Skin epidermis (tissue), 12 donors: ENCODE measurements around the gene TBC1D12.
"Not testable (repeated sequence)": the region's sequence is repeated elsewhere in the genome, so short reads cannot be mapped to it uniquely, and the experiment has no call there.

ENCODE experiments used
- H3K27ac ChIP-seq, 21 experiments: fragments of 200-600 bp; sonication (generic) in 11 of 21; one replicate each; pipeline ENCODE4 v1.5.0; 2020; ENCODE audit warnings: mild to moderate bottlenecking in 3 of 21, inconsistent platforms in 2 of 21, moderate library complexity in 2 of 21
- H3K4me3 ChIP-seq, 7 experiments: fragments of 200-600 bp; sonication (generic) in 2 of 7; one replicate each; pipeline ENCODE4 v1.5.0; 2020; ENCODE audit warnings: inconsistent platforms in 2 of 7, mild to moderate bottlenecking in 2 of 7, moderate library complexity in 1 of 7

TBC1D12 gene

DNA sequence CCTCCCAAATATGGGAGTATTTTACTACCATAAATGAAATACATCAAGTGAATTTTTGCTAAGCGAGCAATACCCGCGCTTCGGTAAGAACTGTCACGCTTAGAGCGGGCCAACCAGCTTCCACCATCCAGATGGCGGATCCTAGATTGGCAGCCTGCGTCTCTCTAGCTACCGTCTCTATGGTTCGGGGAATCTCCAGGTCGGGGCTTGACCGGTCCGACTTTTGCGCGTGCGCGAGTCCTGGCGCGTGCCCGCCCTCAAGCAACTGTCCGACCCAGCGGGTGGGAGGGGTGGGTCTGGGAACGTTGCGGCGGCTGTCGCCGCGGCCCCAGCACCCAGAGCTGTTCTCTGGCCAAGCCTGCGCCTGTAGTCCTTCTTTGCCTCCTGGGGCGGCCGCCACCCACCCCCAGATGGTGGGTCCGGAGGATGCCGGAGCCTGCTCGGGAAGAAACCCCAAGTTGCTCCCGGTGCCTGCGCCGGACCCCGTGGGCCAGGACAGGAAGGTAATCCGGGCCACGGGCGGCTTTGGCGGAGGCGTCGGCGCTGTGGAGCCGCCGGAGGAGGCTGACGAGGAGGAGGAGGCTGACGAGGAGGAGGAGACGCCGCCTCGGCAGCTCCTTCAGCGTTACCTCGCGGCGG lies at the start of gene TBC1D12:
TSS of gene TBC1D12 (plus strand) at position 338 of the 639 bp plus-strand sequence. CDS start at position 411, 73 bp downstream.
- H3K4me3 ChIP-seq, result peak within 1 kb of the TSS; percentile 60 to 91 (median 82)
- peak within 1 kb of the TSS; percentile 62 to 95 (median 88) for H3K27ac ChIP-seq

DNA sequence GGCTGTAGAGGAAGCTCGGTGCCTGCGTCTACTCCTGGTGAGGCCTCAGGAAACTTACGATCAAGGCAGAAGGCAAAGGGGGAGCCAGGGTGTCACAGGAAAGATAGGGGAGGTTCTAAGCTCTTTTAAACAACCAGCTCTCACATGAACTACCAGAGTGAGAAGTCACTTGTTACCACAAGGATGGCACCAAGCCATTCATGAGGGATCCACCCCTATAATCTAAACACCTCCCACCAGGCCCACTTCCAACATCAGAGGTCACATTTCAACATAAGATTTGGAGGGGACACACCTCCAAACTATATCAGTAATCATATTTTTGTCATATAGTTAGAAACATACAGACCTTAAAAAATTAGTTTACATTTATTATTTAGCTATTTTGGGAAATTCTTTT lies 49.0 kb upstream of the TBC1D12 start:
- Histone ChIP-seq H3K27ac (no peak overlapping the region), H3K4me3 (no peak overlapping the region)

DNA sequence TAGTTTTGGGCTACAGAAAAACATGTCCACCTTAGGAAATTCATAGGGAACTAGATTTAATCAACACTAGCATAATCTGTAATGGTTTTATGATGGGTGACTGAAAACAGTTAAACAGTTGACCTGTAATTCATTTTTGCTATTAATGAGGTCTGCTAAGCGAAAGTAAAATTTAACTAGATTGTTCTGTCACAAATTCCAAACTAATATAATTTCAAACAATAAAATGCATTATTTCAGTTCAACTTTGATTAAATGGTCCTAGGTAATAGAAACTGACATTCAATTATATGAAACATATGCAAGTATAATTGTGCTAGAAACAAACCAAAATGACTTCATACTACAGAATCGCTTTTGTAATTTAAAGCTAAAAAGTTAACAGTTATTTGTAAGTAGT lies 46.5 kb upstream of the TBC1D12 start:
- Histone ChIP-seq H3K27ac (no peak overlapping the region), H3K4me3 (no peak overlapping the region)

DNA sequence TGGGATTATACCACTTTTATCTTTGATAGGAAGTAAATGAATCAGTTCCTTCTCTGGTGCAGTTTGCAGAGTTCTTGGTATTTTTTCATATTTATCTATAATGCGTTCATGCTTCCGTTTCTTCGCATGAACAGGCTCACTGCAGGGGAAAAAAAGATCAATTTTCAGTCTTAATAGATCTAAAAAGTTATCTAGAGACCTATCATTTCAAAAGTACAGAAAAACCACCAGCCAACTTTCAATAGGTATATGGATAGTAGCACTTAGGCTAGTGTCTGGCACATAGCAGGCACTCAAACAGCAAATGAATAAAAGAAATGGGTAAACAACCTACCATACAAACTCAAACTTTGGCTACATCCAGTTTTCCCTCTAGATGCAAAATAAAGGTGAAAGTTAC lies 45.1 kb upstream of the TBC1D12 start:
- Histone ChIP-seq H3K4me3 (no peak overlapping the region), H3K27ac (no peak overlapping the region)

DNA sequence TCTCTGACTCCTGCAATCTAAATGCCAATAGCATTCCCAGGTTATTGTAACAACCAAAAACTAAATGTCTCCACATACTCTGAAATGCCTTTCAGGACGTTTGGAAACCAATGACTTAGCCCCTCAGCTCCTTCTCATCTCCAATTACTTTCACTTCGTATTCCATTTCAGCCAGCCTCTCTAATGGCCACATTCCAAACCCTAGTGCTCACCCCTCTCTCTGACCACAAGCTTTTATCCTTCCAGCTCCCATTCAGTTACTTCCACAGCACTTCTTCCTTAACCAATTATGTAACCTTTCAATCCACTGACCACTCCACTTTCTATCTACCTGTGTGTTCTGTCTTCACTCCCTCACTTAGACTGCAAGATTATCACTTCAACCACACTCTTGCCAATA lies 43.9 kb upstream of the TBC1D12 start:
- Histone ChIP-seq H3K4me3 (no peak overlapping the region), H3K27ac (no peak overlapping the region)

DNA sequence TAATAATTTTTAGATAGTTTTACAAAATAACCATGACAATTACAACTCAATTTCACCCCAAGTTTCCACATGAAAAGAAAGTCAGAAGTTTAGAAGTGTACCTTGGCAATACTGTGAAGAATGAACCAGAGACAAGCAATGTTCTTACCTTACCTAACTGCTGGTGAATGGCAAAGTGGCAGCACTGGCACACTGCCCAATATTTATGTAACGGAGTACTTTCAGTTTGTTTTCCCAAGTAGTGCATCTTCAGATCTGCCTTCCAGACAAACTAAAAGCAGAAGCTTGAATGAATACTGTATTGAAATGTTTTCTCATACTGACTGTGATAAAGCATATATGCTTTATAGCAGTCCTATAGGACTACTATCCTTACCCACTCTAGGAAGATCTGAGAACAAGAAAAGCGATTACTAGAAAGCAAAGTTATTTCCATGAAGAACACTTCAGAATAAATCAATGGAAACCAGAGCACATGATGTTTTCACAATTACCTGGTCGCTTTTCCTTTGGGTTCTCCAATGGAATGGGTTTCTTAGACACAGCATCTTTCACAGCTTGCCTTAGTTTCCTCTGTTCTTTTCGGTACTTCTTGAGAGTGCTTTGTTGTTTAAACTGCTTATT lies 41.1 kb upstream of the TBC1D12 start:
- H3K4me3 ChIP-seq, result peak overlapping the region in 3 of 7 experiments; percentile 71 to 90 (median 81)

DNA sequence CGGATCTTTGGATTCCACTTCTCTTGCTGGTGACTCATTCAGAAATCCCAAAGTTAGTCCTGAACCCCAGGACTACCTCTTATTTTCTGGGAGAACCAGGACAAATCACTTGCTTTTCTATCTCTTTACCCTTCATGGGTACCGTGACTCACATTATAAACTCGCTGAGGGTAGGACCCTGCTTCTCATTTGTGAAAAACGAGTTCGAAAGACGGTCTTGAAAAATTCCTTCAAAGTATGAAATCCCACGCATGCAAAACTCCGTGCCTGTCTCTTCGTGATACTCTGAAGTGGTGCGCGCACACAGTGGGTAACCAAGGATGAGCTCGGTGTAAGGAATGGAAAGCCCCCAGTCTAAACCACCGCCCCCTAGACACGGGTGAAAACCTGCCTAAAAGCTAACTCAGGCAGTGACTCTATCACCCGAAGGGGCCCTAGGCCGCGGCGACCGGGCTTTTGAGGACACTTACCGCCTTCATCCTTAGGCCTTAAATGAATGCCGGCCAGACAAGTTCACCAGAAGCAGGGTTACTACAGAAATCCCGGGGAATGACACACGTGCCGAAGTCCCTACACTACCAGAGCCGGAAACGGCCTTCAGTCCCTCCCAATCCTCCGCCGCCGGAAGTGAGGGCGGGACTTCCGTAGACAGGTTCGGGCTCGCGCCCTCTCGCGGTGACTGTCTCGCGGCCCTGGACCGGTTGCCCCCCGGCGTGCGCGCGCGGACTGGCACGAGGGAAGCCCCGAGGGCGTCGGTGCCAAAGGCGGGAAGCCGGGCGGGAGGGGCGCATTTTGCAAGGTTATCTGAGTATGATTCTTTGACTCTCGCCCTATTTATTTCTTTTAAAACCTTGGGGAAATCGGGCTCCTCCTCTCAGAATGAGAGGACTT lies 39.7 kb upstream of the TBC1D12 start, which contains the start of gene NOC3L:
TSS of gene NOC3L (minus strand) at position 580 of the 891 bp plus-strand sequence. CDS start at position 479, 101 bp downstream.
- peak within 1 kb of the TSS; percentile 47 to 92 (median 82) for H3K27ac ChIP-seq
- peak within 1 kb of the TSS; percentile 49 to 90 (median 75) for H3K4me3 ChIP-seq

More for the DNA sequence above, 41.1 kb upstream of the TBC1D12 start:
- H3K27ac ChIP-seq, result no peak overlapping the region

DNA sequence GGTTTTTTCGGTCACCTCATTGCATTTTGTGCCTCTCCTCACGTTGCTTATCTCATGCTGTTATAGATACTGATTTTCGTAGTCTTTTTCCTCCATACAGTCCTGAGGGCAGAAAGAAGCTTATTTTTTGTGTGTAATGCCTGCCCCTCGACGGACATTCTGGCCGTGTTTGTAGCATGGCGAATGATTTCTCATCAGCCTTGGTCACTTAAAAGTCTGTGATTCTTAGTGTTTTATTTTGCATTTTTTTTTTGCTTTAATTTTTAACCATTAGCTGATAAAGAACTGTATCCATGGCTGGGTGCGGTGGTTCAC lies 39.1 kb upstream of the TBC1D12 start:
- Histone ChIP-seq H3K27ac (peak overlapping the region in 17 of 21 experiments; percentile 51 to 92 (median 86)), H3K4me3 (peak overlapping the region; percentile 49 to 90 (median 75))

DNA sequence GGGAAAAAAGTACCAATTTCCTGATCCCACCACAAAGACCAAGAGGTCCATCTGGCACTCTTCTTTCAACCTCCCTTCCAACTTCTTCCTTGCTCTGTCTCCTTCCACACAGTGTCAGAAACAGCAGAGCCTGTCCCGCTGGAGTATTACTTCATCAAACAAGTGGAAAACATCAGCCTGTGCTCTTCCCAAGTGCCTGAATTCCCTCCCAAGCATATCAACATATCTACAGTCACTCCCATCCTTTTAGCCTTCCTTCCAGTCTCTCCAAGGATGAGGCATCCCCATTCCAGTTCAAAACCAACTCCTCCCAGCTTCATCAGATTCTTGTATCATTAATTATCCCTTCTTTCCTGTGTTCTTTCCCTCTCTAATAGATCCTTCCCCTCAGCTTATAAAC lies 37.9 kb upstream of the TBC1D12 start:
- H3K27ac ChIP-seq, result no peak overlapping the region
- no peak overlapping the region for H3K4me3 ChIP-seq

DNA sequence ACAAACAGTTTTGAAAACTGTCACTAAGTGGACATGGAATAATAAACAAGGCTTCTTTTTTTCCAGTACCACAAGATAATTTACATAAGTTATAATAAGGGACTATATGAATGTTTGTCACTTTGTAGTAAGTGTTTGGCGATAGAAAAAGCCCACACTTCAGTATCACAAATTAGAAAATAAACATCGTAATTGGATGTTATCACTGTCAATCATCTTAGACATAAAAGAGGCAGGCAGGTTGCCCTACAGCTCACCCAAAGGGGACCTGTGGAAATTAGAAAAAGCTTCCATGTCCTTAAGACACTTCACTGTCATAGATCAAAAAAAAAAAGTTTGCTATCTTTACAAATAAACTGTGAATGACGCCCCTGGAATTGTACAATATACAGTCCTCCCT lies 36.0 kb upstream of the TBC1D12 start:
- Histone ChIP-seq H3K27ac (no peak overlapping the region), H3K4me3 (no peak overlapping the region)

DNA sequence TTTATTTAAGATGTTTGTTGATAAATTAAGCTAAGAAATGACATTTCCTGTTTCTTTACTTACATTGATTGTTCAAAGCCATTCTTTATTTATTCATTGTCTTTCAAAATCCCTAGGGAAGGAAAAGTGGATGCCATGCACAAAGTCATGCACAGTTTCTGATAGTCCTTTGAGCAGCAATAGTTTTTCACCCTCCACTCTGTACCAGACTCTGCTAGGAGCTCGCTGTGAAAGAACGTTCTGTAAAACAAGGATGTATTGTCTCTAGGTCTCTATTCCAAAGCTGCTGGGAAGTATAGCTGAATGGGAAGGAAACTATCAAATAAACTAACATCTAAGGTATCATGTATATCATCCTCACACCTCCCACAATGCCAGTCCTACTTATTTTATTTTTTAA lies 31.8 kb upstream of the TBC1D12 start:
- no peak overlapping the region for H3K4me3 ChIP-seq

DNA sequence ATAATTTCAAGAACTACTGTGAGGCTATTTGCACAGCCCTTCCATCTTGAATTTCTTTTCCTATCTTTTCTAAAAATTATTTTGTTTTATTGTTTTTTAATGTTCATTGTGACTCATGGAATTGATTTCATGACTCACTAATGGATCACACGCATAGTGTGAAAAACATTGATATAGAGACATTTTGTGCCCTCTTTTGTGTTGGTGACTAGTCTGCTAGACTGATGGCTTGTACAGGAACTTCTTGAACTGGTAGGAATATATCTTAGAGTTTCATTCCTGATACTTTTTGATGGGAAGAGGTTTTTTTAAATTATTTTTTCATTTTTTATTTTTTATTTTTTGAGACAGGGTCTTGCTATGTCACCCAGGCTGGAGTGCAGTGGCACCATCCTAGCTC lies 27.0 kb upstream of the TBC1D12 start:
- no peak overlapping the region for H3K27ac ChIP-seq
- no peak overlapping the region for H3K4me3 ChIP-seq

More for the DNA sequence above, 31.8 kb upstream of the TBC1D12 start:
- H3K27ac ChIP-seq, result no peak overlapping the region

DNA sequence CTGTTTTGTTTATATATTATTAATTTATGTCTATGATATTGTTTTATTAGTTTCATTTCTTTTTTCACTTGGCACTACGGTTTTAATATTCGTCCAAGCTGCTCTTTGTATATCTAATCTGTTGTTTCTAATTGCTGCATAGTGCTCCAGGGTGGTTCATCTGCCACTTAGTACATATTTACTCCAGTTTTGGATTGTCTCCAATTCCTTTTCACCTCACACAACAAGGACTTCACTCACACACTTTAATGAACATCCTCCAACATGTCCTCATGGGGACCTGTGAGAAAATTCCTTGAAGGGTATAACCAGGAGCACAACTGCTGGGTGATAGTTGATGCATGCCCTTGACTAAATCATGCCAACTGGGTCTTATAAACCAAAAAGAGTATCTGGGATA lies 25.5 kb upstream of the TBC1D12 start:
- Histone ChIP-seq H3K27ac (no peak overlapping the region), H3K4me3 (no peak overlapping the region)

DNA sequence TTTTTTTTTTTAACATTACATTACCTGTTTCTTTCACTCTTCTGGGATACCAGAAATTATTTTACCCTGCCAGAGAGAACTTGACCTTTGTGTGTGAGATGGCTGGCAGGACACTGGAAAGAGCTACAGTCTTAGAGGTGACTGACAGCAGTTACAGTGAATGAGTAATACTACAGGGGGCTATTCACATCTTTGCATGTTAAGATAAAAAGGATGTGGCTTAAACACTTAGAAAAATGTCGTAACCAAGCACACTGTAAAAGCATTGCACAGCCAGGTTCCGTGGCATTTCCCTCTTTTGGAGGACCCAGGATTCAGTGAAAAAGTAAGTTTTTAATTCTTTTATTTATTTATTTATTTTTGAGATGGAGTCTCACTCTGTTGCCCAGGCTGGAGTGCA lies 18.8 kb upstream of the TBC1D12 start:
- Histone ChIP-seq H3K4me3 (no peak overlapping the region), H3K27ac (no peak overlapping the region)

DNA sequence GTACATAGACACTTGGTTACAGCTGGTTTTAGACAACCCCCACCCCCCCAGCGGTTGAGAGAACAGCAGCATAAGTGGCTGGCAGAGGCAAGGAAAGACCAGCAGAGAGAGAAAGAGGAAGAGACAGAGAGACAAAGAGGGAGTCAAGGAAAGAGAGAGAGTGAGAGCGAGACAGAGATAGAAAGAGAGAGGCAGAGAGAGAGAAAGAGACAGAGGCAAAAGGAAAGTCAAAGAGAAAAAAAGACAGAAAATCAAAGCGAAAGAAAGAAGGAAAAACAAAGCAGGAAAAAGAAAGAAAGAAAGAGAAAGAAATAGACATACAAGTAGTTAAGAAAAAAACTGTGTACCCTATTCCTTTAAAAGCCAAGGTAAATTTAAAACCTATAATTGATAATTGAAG lies 16.6 kb upstream of the TBC1D12 start:
- H3K27ac ChIP-seq, H3K4me3 ChIP-seq: not testable (repeated sequence)

DNA sequence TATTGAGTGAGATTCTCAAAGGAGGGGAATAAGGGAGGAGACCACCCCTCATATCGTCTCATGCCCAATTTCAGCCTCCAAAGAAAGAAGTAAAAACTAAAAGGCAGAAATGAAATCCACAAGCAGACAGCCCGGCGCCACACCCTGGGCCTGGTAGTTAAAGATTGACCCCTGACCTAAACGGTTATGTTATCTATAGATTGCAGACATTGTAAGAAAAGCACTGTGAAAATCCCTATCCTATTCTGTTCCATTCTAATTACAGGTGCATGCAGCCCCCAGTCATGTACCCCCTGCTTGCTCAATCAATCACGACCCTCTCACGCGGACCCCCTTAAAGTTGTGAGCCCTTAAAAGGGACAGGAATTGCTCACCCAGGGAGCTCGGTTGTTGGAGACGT lies 10.2 kb upstream of the TBC1D12 start:
- H3K4me3 ChIP-seq, H3K27ac ChIP-seq: not testable (repeated sequence)

DNA sequence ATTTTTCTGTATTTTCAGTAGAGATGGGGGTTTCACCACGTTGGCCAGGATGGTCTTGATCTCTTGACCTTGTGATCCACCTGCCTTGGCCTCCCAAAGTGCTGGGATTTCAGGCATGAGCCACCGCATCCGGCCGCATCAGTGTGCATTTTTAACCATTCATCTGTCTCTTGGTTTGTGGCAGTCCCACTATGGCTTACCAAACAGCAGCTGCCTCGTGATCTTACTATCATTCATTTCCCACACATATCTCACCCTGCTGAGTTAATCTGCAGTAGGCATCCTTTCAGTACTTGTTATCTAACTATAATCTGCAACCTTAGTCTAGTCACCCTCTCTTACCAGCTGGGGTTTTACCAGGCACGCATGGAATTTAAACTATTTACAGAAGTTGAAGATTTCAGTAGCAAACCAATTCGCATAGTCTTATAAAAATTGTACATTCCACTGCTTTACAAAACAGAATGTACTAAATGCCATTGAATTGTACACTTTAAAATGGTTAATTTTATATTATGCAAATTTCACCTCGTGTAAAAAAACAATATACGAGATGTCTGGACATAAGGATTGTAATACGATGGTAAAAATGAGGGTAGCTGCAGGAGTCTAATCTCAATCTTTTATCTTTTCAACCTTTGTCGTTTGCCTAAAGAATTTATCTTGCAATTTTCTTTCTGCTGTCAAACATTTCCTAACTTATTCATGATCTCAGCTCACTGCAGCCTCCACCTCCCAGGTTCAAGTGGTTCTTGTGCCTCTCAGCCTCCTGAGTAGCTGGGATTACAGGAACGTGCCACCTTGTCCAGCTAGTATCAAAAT lies 4.6 kb upstream of the TBC1D12 start:
- no peak overlapping the region for H3K27ac ChIP-seq
- H3K4me3 ChIP-seq, result no peak overlapping the region

DNA sequence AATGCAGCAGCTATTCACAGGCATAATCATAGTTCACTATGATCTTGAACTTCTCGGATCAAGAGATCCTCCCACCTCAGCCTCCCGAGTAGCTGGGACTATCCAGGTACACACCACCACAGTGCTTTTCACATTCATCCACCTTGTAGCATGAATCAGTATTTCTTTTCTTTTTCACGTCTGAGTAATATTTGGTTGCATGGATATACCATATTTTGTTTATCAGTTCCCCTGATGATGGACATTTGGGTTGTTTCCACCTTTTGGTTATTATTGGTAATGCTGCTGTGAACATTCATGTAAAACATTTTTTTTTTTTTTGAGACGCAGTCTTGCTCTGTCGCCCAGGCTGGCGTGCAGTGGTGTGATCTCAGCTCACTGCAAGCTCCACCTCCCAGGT lies 3.6 kb upstream of the TBC1D12 start:
- Histone ChIP-seq H3K27ac (no peak overlapping the region), H3K4me3 (no peak overlapping the region)

DNA sequence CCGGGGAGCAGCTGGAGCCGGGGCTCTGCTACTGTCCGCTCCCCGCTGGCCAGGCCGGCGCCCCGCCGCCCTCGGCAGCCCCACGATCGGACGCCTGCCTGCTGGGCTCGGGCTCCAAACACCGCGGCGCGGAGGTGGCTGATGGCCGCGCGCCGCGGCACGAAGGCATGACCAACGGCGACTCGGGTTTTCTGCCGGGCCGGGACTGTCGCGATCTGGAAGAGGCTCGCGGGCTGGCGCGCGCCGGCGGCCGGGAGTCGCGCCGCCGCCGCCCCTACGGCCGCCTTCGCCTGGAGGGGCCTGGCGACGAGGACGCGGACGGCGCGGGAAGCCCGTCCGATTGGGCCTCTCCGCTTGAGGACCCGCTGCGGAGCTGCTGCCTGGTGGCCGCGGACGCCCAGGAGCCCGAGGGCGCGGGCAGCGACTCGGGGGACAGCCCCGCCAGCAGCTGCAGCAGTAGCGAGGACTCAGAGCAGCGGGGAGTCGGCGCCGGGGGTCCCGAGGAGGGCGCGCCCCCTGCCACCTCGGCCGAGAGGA lies 570 bp downstream of the TBC1D12 start:
- peak overlapping the region; percentile 62 to 95 (median 88) for H3K27ac ChIP-seq
- H3K4me3 ChIP-seq, result peak overlapping the region; percentile 60 to 91 (median 82)
